ENCODE data around the gene MAML3.

Gene MAML3

GRCh38 chr4:140084385-140084784 lies 69.6 kb downstream of the MAML3 start:
- ATAC-seq (ENCODE audit: low read depth) (no peak), DNase-seq (ENCODE audit: low spot score) (no peak)
- H3K9me3 ChIP-seq (ENCODE audit: severe bottlenecking), result no peaks in the 10 kb centered on the region
- H3K36me3 ChIP-seq (ENCODE audit: low read depth), result no peaks in the 10 kb centered on the region
- no peak for TF ChIP-seq CTCF (IDR thresholded peaks at IDR 0.05; ENCODE audit: poor library complexity, severe bottlenecking)
- H3K4me1 ChIP-seq (ENCODE audit: insufficient read depth, poor library complexity, severe bottlenecking), result no peaks in the 10 kb centered on the region
- H3K27ac ChIP-seq (ENCODE audit: poor library complexity, severe bottlenecking), result no peak overlapping the region
- no peaks in the 10 kb centered on the region for H3K27me3 ChIP-seq (ENCODE audit: insufficient read depth, poor library complexity, severe bottlenecking)
- H3K4me3 ChIP-seq (ENCODE audit: severe bottlenecking), result no peak overlapping the region

- H3K27ac ChIP-seq (ENCODE audit: poor library complexity, severe bottlenecking), result no peak overlapping the region
- H3K27me3 ChIP-seq (ENCODE audit: insufficient read depth, poor library complexity, severe bottlenecking), result no peaks in the 10 kb centered on the region
- no peaks in the 10 kb centered on the region for H3K4me1 ChIP-seq (ENCODE audit: insufficient read depth, poor library complexity, severe bottlenecking)
- H3K9me3 ChIP-seq (ENCODE audit: severe bottlenecking), result no peaks in the 10 kb centered on the region
- ATAC-seq (ENCODE audit: low read depth), result no peak
- no peak for TF ChIP-seq CTCF (IDR thresholded peaks at IDR 0.05; ENCODE audit: poor library complexity, severe bottlenecking)
- no peaks in the 10 kb centered on the region for H3K36me3 ChIP-seq (ENCODE audit: low read depth)
- H3K4me3 ChIP-seq (ENCODE audit: severe bottlenecking), result no peak overlapping the region
- no peak for DNase-seq (ENCODE audit: low spot score)
These were observed 71.6 kb downstream of the MAML3 start for GRCh38 chr4:140082391-140082755.

GRCh38 chr4:140081641-140082390 lies 72.2 kb downstream of the MAML3 start:
- H3K9me3 ChIP-seq (ENCODE audit: severe bottlenecking), result no peaks in the 10 kb centered on the region
- DNase-seq (ENCODE audit: low spot score), result no peak
- no peaks in the 10 kb centered on the region for H3K4me1 ChIP-seq (ENCODE audit: insufficient read depth, poor library complexity, severe bottlenecking)
- H3K36me3 ChIP-seq (ENCODE audit: low read depth), result no peaks in the 10 kb centered on the region
- H3K27me3 ChIP-seq (ENCODE audit: insufficient read depth, poor library complexity, severe bottlenecking), result no peaks in the 10 kb centered on the region
- no peak for ATAC-seq (ENCODE audit: low read depth)
- TF ChIP-seq CTCF (IDR thresholded peaks at IDR 0.05; ENCODE audit: poor library complexity, severe bottlenecking), result no peak
- no peak overlapping the region for H3K4me3 ChIP-seq (ENCODE audit: severe bottlenecking)
- H3K27ac ChIP-seq (ENCODE audit: poor library complexity, severe bottlenecking), result no peak overlapping the region

- DNase-seq (ENCODE audit: low spot score), result no peak
- Histone ChIP-seq H3K27me3 (ENCODE audit: insufficient read depth, poor library complexity, severe bottlenecking) (no peaks in the 10 kb centered on the region), H3K36me3 (ENCODE audit: low read depth) (no peaks in the 10 kb centered on the region), H3K4me3 (ENCODE audit: severe bottlenecking) (no peak overlapping the region), H3K9me3 (ENCODE audit: severe bottlenecking) (no peaks in the 10 kb centered on the region), H3K27ac (ENCODE audit: poor library complexity, severe bottlenecking) (no peak overlapping the region), H3K4me1 (ENCODE audit: insufficient read depth, poor library complexity, severe bottlenecking) (no peaks in the 10 kb centered on the region)
- no peak for ATAC-seq (ENCODE audit: low read depth)
- TF ChIP-seq CTCF (IDR thresholded peaks at IDR 0.05; ENCODE audit: poor library complexity, severe bottlenecking), result no peak
These were observed 73.1 kb downstream of the MAML3 start for GRCh38 chr4:140080883-140081282.

- Histone ChIP-seq H3K4me3 (ENCODE audit: severe bottlenecking) (no peak overlapping the region), H3K36me3 (ENCODE audit: low read depth) (no peaks in the 10 kb centered on the region), H3K27me3 (ENCODE audit: insufficient read depth, poor library complexity, severe bottlenecking) (no peaks in the 10 kb centered on the region), H3K4me1 (ENCODE audit: insufficient read depth, poor library complexity, severe bottlenecking) (no peaks in the 10 kb centered on the region), H3K9me3 (ENCODE audit: severe bottlenecking) (no peaks in the 10 kb centered on the region), H3K27ac (ENCODE audit: poor library complexity, severe bottlenecking) (no peak overlapping the region)
- TF ChIP-seq CTCF (IDR thresholded peaks at IDR 0.05; ENCODE audit: poor library complexity, severe bottlenecking), result no peak
- DNase-seq (ENCODE audit: low spot score) (no peak), ATAC-seq (ENCODE audit: low read depth) (no peak)
These were observed 75.6 kb downstream of the MAML3 start for GRCh38 chr4:140078366-140078765.

Data from RWPE2 (cell line).